ENCODE measurements around the gene SUSD1. TPM values are rescaled to one million over a fixed set of nuclear protein-coding genes. Genes with fewer than 3 reads are reported as not detected.

SUSD1 gene
- total and polyA plus RNA-seq, 9 of the 15 experiments (the other 6 are each of a cell fraction or from before 2014, with no cell fraction given) = 10.9 to 44.4 (median 36.1) TPM

DNA sequence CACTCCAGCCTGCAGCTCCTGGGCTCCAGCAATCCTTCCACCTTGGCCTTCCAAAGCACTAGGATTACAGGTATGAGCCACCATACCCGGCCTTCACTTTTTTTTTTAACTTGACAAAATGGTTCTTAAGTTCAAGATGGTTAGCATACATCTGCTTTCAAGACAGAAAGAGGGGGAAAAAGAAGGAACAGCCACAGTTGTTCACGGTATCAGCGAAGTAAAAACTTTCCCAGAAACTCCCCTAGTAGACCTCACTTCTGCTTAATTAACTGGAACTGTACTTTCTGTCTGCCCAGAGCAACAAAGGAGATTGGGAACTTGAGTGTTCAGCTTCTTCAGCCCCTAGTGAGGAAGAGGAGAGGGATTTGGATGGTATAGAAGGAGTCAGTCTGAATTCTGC, 161.8 kb downstream of the SUSD1 start:
- no peak overlapping the region for H3K4me2 ChIP-seq (ENCODE audit: insufficient read depth, low read length)
- FAIRE-seq = no peak
- 23% methylated on average over 3 of the region's 3 CpGs for WGBS (ENCODE audit: insufficient coverage, low coverage, missing lambda C conversion rate)

DNA sequence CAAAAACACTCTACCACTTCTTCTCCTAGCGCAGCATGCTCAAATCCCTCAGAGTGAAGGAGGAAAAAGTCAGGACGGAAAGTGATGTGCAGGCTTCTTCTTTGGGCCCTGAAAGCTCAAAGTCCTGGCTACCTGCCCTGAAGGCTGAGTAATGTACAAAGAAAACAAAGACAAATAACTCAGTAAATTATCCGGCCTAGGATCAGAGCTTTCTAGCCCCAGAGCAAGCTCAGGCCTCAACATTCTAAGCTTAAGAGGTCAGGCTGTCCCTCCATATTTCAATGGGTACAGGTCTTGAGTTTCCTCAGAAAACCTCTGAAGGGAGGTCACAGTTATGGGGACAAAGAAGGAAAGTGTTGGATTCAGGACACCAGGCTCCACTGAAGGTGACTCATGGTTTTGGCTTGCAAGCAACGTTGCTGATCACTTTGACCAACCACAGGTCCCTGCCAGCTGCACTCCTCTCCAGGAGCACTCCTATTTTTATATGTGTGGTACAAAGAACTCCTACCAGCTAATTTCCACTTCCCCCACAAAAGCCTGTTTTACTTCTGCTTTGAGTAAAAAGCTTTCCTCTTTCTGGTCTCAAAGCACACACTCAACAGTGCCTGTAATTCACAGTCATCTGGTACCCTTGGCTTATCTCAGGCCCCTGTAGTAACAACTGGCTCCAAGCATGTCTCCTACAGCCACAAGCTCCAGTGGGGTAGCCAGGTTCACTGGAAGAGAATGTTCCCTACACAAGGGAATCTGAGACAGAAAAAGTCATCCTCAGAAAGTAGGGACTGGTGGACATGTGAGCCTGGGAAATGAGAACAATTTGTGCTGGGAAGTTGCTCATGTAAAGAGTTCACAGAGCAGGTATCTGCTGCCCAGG, 162.8 kb downstream of the SUSD1 start:
- FAIRE-seq = peak; percentile 26
- TF ChIP-seq GATA2 (CRISPR knock-in tag; IDR thresholded peaks at IDR 0.05) (no peak), FOSL1 (tag; conservative IDR thresholded peaks at IDR 0.05) (peak; percentile 69), ZNF143 (CRISPR knock-in tag; IDR thresholded peaks at IDR 0.05) (no peak), SRF (CRISPR knock-in tag; IDR thresholded peaks at IDR 0.05) (no peak), MEF2A (IDR thresholded peaks at IDR 0.05; ENCODE audit: control insufficient read depth, low read depth, low read length) (no peak), MAFG (tag; conservative IDR thresholded peaks at IDR 0.05) (0 out of 2 replicates have a peak, but pooled peaks have one; percentile 5), RBM34 (IDR thresholded peaks at IDR 0.05; ENCODE audit: borderline replicate concordance, insufficient read depth, low read length) (no peak)
- TF ChIP-seq, protein P1, sequence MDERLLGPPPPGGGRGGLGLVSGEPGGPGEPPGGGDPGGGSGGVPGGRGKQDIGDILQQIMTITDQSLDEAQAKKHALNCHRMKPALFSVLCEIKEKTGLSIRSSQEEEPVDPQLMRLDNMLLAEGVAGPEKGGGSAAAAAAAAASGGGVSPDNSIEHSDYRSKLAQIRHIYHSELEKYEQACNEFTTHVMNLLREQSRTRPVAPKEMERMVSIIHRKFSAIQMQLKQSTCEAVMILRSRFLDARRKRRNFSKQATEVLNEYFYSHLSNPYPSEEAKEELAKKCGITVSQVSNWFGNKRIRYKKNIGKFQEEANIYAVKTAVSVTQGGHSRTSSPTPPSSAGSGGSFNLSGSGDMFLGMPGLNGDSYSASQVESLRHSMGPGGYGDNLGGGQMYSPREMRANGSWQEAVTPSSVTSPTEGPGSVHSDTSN (CRISPR knock-in tag; IDR thresholded peaks at IDR 0.05; ENCODE audit: low read depth) = no peak
- TF ChIP-seq, protein P1 (tag; conservative IDR thresholded peaks at IDR 0.05; ENCODE audit: low read depth) = peak; percentile 6; the same call in 1 of the 2 replicates

More for the DNA sequence above, 161.8 kb downstream of the SUSD1 start:
- no peaks in the 10 kb centered on the region for H3K36me3 ChIP-seq (ENCODE audit: control insufficient read depth, insufficient read depth, low read length)
- H4K20me1 ChIP-seq (replicated peaks; ENCODE audit: control insufficient read depth, insufficient read depth, low read length) = no peaks in the 10 kb centered on the region
- peaks cover 4 to 23% of the 10 kb centered on the region in 2 experiments; a peak in 4 of 5 replicates for H3K4me1 ChIP-seq (replicated peaks in 1 of 2; ENCODE audit: control insufficient read depth in 2 of 2, insufficient read depth in 2 of 2, low read length in 2 of 2)
- TF ChIP-seq BCL6 (CRISPR knock-in tag; IDR thresholded peaks at IDR 0.05) (no peak), ILF3 (IDR thresholded peaks at IDR 0.05; ENCODE audit: borderline replicate concordance) (no peak), NFE2L1 (tag; IDR thresholded peaks at IDR 0.05; ENCODE audit: borderline replicate concordance, low read depth) (no peak), POLR3G (IDR thresholded peaks at IDR 0.05; ENCODE audit: extremely low read depth, insufficient read length, insufficient replicate concordance) (no peak)
- POLR2A ChIA-PET = interaction anchor here (0.5 to 2.5 kb wide), 4 partner anchors 9 to 684 kb away, joined by 3 to 10 read pairs (median 6); no protein-coding TSS in a partner anchor
- no peak overlapping the region for H3K27ac ChIP-seq (ENCODE audit: extremely low read depth, low read depth, low read length)
- DNase-seq (ENCODE audit: extremely low read depth in 1 of 4, low spot score in 3 of 4) (no peak), ATAC-seq (no peak)
- CTCF ChIA-PET (ENCODE audit: low intra/inter-chr PET ratio) = no interaction called here
- H2AFZ ChIP-seq (ENCODE audit: low read depth, low read length) = no peak overlapping the region; the same call in 1 of the 2 replicates
- BruUV-seq (replicated peaks) = no TSS peak
- no peaks in the 10 kb centered on the region for H3K27me3 ChIP-seq (ENCODE audit: control insufficient read depth in 2 of 2, insufficient read depth in 2 of 2, low read length in 2 of 2)
- in situ Hi-C loops (cut with MboI) (no loop called here), intact Hi-C loops (cut with micrococcal nuclease) (no loop called here)
- H3K4me3 ChIP-seq = no peak overlapping the region
- H3K9me3 ChIP-seq (replicated peaks; ENCODE audit: control insufficient read depth, insufficient read depth, low read depth, low read length) = no peaks in the 10 kb centered on the region
- no peaks in the 10 kb centered on the region for H3K79me2 ChIP-seq (ENCODE audit: control insufficient read depth, insufficient read depth, low read length)
- no peak overlapping the region for H3K9ac ChIP-seq (ENCODE audit: insufficient read depth in 1 of 2, low read depth in 2 of 2, low read length in 2 of 2)
- H3K9me1 ChIP-seq (ENCODE audit: control insufficient read depth, insufficient read depth, low read length) = no peaks in the 10 kb centered on the region

More for the DNA sequence above, 162.8 kb downstream of the SUSD1 start:
- no TSS peak for BruUV-seq (replicated peaks)
- Histone ChIP-seq H3K9me3 (replicated peaks; ENCODE audit: control insufficient read depth, insufficient read depth, low read depth, low read length) (no peaks in the 10 kb centered on the region), H3K79me2 (ENCODE audit: control insufficient read depth, insufficient read depth, low read length) (no peaks in the 10 kb centered on the region), H3K9me1 (ENCODE audit: control insufficient read depth, insufficient read depth, low read length) (no peaks in the 10 kb centered on the region), H3K36me3 (ENCODE audit: control insufficient read depth, insufficient read depth, low read length) (no peaks in the 10 kb centered on the region), H2AFZ (ENCODE audit: low read depth, low read length) (peak overlapping the region; percentile 37; the same call in 1 of the 2 replicates), H3K27ac (ENCODE audit: extremely low read depth, low read depth, low read length) (no peak overlapping the region), H4K20me1 (replicated peaks; ENCODE audit: control insufficient read depth, insufficient read depth, low read length) (no peaks in the 10 kb centered on the region), H3K4me2 (ENCODE audit: insufficient read depth, low read length) (no peak overlapping the region), H3K4me1 (replicated peaks in 1 of 2; ENCODE audit: control insufficient read depth in 2 of 2, insufficient read depth in 2 of 2, low read length in 2 of 2) (peaks cover 4 to 23% of the 10 kb centered on the region in 2 experiments; a peak in 4 of 5 replicates), H3K27me3 (ENCODE audit: control insufficient read depth in 2 of 2, insufficient read depth in 2 of 2, low read length in 2 of 2) (no peaks in the 10 kb centered on the region), H3K4me3 (no peak overlapping the region), H3K9ac (ENCODE audit: insufficient read depth in 1 of 2, low read depth in 2 of 2, low read length in 2 of 2) (no peak overlapping the region; a peak in 1 of 4 replicates)
- WGBS (ENCODE audit: insufficient coverage, low coverage, missing lambda C conversion rate) = 52% methylated on average over 4 of the region's 4 CpGs
- in situ Hi-C loops (cut with MboI) (no loop called here), intact Hi-C loops (cut with micrococcal nuclease) (no loop called here)
- ATAC-seq (peak; percentile 75), DNase-seq (ENCODE audit: extremely low read depth in 1 of 4, low spot score in 3 of 4) (peak in 2 of 4 experiments; percentile 19 to 30)
- ChIA-PET POLR2A (interaction anchor here (0.6 to 2.5 kb wide), 5 partner anchors 10 to 674 kb away, joined by 3 to 10 read pairs (median 5); no protein-coding TSS in a partner anchor), CTCF (ENCODE audit: low intra/inter-chr PET ratio) (no interaction called here)

Data from K562 (cell line).